H9 (cell line): ENCODE results near the gene NR2F1-AS1. TPM values are rescaled to one million over a fixed set of nuclear protein-coding genes. Genes with fewer than 3 reads are reported as not detected.

Experiments used
- DNase-seq: peaks from one replicate; pipeline ENCODE4 v3.0.0-alpha.2; 2017
- H2AFZ ChIP-seq: one replicate; pipeline ENCODE4 v1.6.1; 2013; ENCODE audit warnings: mild to moderate bottlenecking, low read length, control low read depth, moderate library complexity
- H2AK5ac ChIP-seq: 2 replicates; pipeline ENCODE4 v1.6.1; 2013; ENCODE audit warnings: low read length, control low read depth, mixed read lengths; ENCODE audit not compliant: insufficient read length
- H2BK120ac ChIP-seq: one replicate; pipeline ENCODE4 v1.6.1; 2013; ENCODE audit warnings: low read depth, mild to moderate bottlenecking, low read length, control low read depth, inconsistent platforms; ENCODE audit not compliant: poor library complexity, severe bottlenecking
- H2BK12ac ChIP-seq: 2 replicates; pipeline ENCODE4 v1.6.1; 2013; ENCODE audit warnings: low read length, control low read depth, mixed read lengths, low read depth; ENCODE audit not compliant: insufficient read length
- H2BK15ac ChIP-seq: 2 replicates; pipeline ENCODE4 v1.6.1; 2013; ENCODE audit warnings: low read depth, low read length, control low read depth
- H2BK20ac ChIP-seq: one replicate; pipeline ENCODE4 v1.6.1; 2013; ENCODE audit warnings: low read depth, mild to moderate bottlenecking, low read length, control low read depth, inconsistent platforms; ENCODE audit not compliant: poor library complexity, severe bottlenecking
- H2BK5ac ChIP-seq: 2 replicates; pipeline ENCODE4 v1.6.1; 2013; ENCODE audit warnings: low read length, control low read depth, mixed read lengths; ENCODE audit not compliant: insufficient read length
- H3K14ac ChIP-seq: 2 replicates; pipeline ENCODE4 v1.6.1; 2013; ENCODE audit warnings: low read length, control low read depth; ENCODE audit not compliant: insufficient read depth
- H3K18ac ChIP-seq: 2 replicates; pipeline ENCODE4 v1.6.1; 2013; ENCODE audit warnings: low read depth, mild to moderate bottlenecking, mixed read lengths, low read length, control low read depth; ENCODE audit not compliant: insufficient read length
- H3K23ac ChIP-seq: 2 replicates; pipeline ENCODE4 v1.6.1; 2013; ENCODE audit warnings: low read length, control low read depth, mixed read lengths, low read depth; ENCODE audit not compliant: insufficient read length
- H3K23me2 ChIP-seq: 2 replicates; pipeline ENCODE4 v1.6.1; 2013; ENCODE audit warnings: low read depth, mild to moderate bottlenecking, mixed read lengths, low read length, control low read depth; ENCODE audit not compliant: insufficient read length, poor library complexity, severe bottlenecking
- H3K27ac ChIP-seq: 2 replicates; pipeline ENCODE4 v1.5.1; 2013; ENCODE audit warnings: low read length, control low read depth, mixed read lengths, low read depth; ENCODE audit not compliant: insufficient read length
- H3K27me3 ChIP-seq: 2 replicates; pipeline ENCODE4 v1.6.1; 2013; ENCODE audit warnings: low read length, control low read depth, inconsistent platforms; ENCODE audit not compliant: insufficient read depth
- H3K4ac ChIP-seq: 2 replicates; pipeline ENCODE4 v1.6.1; 2013; ENCODE audit warnings: low read depth, mild to moderate bottlenecking, control low read depth, inconsistent platforms, low read length, moderate library complexity
- H3K4me1 ChIP-seq: 2 replicates; pipeline ENCODE4 v1.6.1; 2013; ENCODE audit warnings: low read length, control low read depth, inconsistent platforms; ENCODE audit not compliant: insufficient read depth
- H3K4me2 ChIP-seq: 2 replicates; pipeline ENCODE4 v1.6.1; 2013; ENCODE audit warnings: low read length, control low read depth, mixed read lengths; ENCODE audit not compliant: insufficient read length, insufficient read depth
- H3K56ac ChIP-seq: 2 replicates; pipeline ENCODE4 v1.6.1; 2013; ENCODE audit warnings: low read depth, mild to moderate bottlenecking, mixed read lengths, low read length, control low read depth; ENCODE audit not compliant: insufficient read length
- H3K79me1 ChIP-seq: 2 replicates; pipeline ENCODE4 v1.6.1; 2013; ENCODE audit warnings: low read depth, mild to moderate bottlenecking, moderate library complexity, low read length, control low read depth, inconsistent platforms; ENCODE audit not compliant: insufficient read depth, poor library complexity, severe bottlenecking
- H3K79me2 ChIP-seq: 2 replicates; pipeline ENCODE4 v1.6.1; 2013; ENCODE audit warnings: low read length, control low read depth, inconsistent platforms; ENCODE audit not compliant: insufficient read depth
- H3K9ac ChIP-seq: 2 replicates; pipeline ENCODE4 v1.6.1; 2013; ENCODE audit warnings: low read length, control low read depth, mixed read lengths; ENCODE audit not compliant: insufficient read length; ENCODE audit errors: extremely low read depth
- H3K9me3 ChIP-seq: one replicate; pipeline ENCODE4 v1.6.1; 2013; ENCODE audit warnings: low read depth, low read length, inconsistent platforms; ENCODE audit not compliant: control insufficient read depth
- H3T11ph ChIP-seq: one replicate; pipeline ENCODE4 v1.6.1; 2013; ENCODE audit warnings: mild to moderate bottlenecking, low read length, control low read depth, inconsistent platforms
- H4K20me1 ChIP-seq: one replicate; pipeline ENCODE4 v1.6.1; 2013; ENCODE audit not compliant: control insufficient read depth, insufficient read length, insufficient read depth
- H4K5ac ChIP-seq: 2 replicates; pipeline ENCODE4 v1.6.1; 2013; ENCODE audit warnings: low read depth, mild to moderate bottlenecking, mixed read lengths, low read length, control low read depth; ENCODE audit not compliant: insufficient read length
- H4K8ac ChIP-seq: replicated peaks from 2 replicates; pipeline ENCODE4 v1.6.1; 2013; ENCODE audit warnings: low read length, control low read depth, mixed read lengths, low read depth; ENCODE audit not compliant: insufficient read length
- H4K91ac ChIP-seq: 2 replicates; pipeline ENCODE4 v1.6.1; 2013; ENCODE audit warnings: low read depth, mild to moderate bottlenecking, moderate library complexity, mixed read lengths, low read length, control low read depth; ENCODE audit not compliant: insufficient read length
- H3K27ac Mint-ChIP-seq, 3 experiments: 2 replicates in 2 of 3; 3 replicates in 1 of 3; pipeline ENCODE4 v1.8.0; 2020 to 2021; ENCODE audit warnings: mixed read lengths in 3 of 3, mild to moderate bottlenecking in 1 of 3, moderate library complexity in 1 of 3
- H3K27me3 Mint-ChIP-seq: 2 replicates; pipeline ENCODE4 v1.8.0; 2021; ENCODE audit warnings: low read depth, mild to moderate bottlenecking, moderate library complexity, mixed read lengths
- H3K36me3 Mint-ChIP-seq, 3 experiments: 2 replicates in 2 of 3; 3 replicates in 1 of 3; pipeline ENCODE4 v1.8.0; 2020 to 2021; ENCODE audit warnings: low read depth in 3 of 3, mixed read lengths in 3 of 3; ENCODE audit not compliant: insufficient read depth in 1 of 3
- H3K4me1 Mint-ChIP-seq, 2 experiments: 2 replicates each; pipeline ENCODE4 v1.8.0; 2020; ENCODE audit warnings: mixed read lengths in 2 of 2
- H3K4me3 Mint-ChIP-seq, 2 experiments: 2 replicates in 1 of 2; 3 replicates in 1 of 2; pipeline ENCODE4 v1.8.0; 2020 to 2021; ENCODE audit warnings: mild to moderate bottlenecking in 2 of 2, mixed read lengths in 2 of 2, moderate library complexity in 1 of 2
- H3K9me3 Mint-ChIP-seq, 2 experiments: 2 replicates in 1 of 2; 3 replicates in 1 of 2; pipeline ENCODE4 v1.8.0; 2020; ENCODE audit warnings: mild to moderate bottlenecking in 2 of 2, mixed read lengths in 2 of 2, moderate library complexity in 1 of 2
- CTCF ChIP-seq: fragments of 200-600 bp; sonication (generic); conservative IDR thresholded peaks from 3 replicates; pipeline ENCODE4 v1.8.0; 2021; ENCODE audit warnings: antibody characterized with exemption, mild to moderate bottlenecking
- WGBS: extraction: QIAGEN DNeasy Blood & Tissue Kit; methylation state at CpG from one replicate; pipeline ENCODE4 v1.1.7; 2013; ENCODE audit warnings: missing lambda C conversion rate, low lambda C conversion rate, mixed read lengths; ENCODE audit not compliant: insufficient read length; ENCODE audit errors: extremely low coverage; 5-methylcytosine and 5-hydroxymethylcytosine counted together
- total RNA-seq: library from RNA; stranded (reverse); gene quantifications from 2 replicates; pipeline ENCODE4 v1.2.1, GENCODE V29; 2021

The NR2F1-AS1 gene
- total RNA-seq, 1 experiment from 2014 or later, result 1.9 TPM

GRCh38 chr5:93596676-93597490 lies 15.9 kb upstream of the NR2F1-AS1 start:
- peak overlapping the region; percentile 51 for H3K4me2 ChIP-seq
- DNase-seq, result peak; percentile 94
- no peak overlapping the region for H3K23ac ChIP-seq
- peaks cover 96% of the 10 kb centered on the region for H3K27me3 ChIP-seq
- Mint-ChIP-seq H3K4me3 (peak overlapping the region in 1 of 2 experiments; percentile 74; a peak in 3 of 5 replicates), H3K4me1 (peaks cover 15 to 44% of the 10 kb centered on the region in 2 experiments), H3K9me3 (peaks cover 2 to 7% of the 10 kb centered on the region in 2 experiments; a peak in 3 of 5 replicates), H3K36me3 (no peaks in the 10 kb centered on the region; a peak in 2 of 7 replicates), H3K27me3 (no peaks in the 10 kb centered on the region), H3K27ac (no peak overlapping the region)
- no peak overlapping the region for H2BK12ac ChIP-seq
- no peak overlapping the region for H2BK20ac ChIP-seq
- H3K79me2 ChIP-seq, result no peaks in the 10 kb centered on the region
- H3K79me1 ChIP-seq, result no peaks in the 10 kb centered on the region
- H3K23me2 ChIP-seq, result peaks cover 7% of the 10 kb centered on the region
- H3K4me1 ChIP-seq, result no peaks in the 10 kb centered on the region
- H2AFZ ChIP-seq, result no peak overlapping the region
- no peak overlapping the region for H3K27ac ChIP-seq
- H3K9ac ChIP-seq, result no peak overlapping the region
- H3K18ac ChIP-seq, result no peak overlapping the region
- no peak overlapping the region for H2BK5ac ChIP-seq
- no peaks in the 10 kb centered on the region for H4K20me1 ChIP-seq
- H3K9me3 ChIP-seq, result no peaks in the 10 kb centered on the region
- peak; percentile 57 for TF ChIP-seq CTCF
- no peak overlapping the region for H3K4ac ChIP-seq
- no peak overlapping the region for H2BK120ac ChIP-seq
- WGBS, result no CpG with 5 or more reads among the region's 40 CpGs
- H2AK5ac ChIP-seq, result no peak overlapping the region
- H4K8ac ChIP-seq, result no peak overlapping the region
- H3T11ph ChIP-seq, result no peak overlapping the region
- no peak overlapping the region for H4K5ac ChIP-seq
- H3K56ac ChIP-seq, result no peak overlapping the region
- H3K14ac ChIP-seq, result no peak overlapping the region
- no peak overlapping the region for H4K91ac ChIP-seq
- no peak overlapping the region for H2BK15ac ChIP-seq
